HL-60 (cell line): ENCODE measurements around the gene C20orf204.

Experiments used
- GABPA ChIP-seq: IDR thresholded peaks from 2 replicates; pipeline ENCODE4 v1.6.1; 2012; ENCODE audit warnings: low read depth
- SPI1 ChIP-seq: IDR thresholded peaks from 2 replicates; pipeline ENCODE4 v1.6.1; 2012; ENCODE audit warnings: low read depth, mild to moderate bottlenecking, borderline replicate concordance
- TF ChIP-seq, protein P1 (sequence below): IDR thresholded peaks from one replicate; pipeline ENCODE4 v1.5.1; 2011; ENCODE audit warnings: low read length, control low read depth, inconsistent platforms; ENCODE audit not compliant: insufficient read depth

DNA sequence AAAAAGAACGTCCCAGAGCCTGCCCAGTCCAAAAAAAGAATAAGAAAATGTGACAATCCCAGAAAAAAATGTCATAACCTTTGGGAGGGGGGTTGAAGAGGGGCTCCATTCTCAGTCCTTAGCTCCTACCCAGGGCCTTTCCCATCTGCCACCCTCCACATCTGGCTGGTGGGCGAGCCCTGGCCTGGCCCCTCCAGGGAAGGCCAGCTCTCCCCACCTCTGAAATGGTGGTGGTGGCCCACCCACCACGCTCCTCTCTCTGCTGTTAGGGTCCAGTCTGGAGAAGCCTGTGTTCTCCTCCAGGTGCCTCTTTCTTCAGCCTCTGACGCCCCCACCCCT is 42.9 kb downstream of the C20orf204 start:
- TF ChIP-seq, protein P1, sequence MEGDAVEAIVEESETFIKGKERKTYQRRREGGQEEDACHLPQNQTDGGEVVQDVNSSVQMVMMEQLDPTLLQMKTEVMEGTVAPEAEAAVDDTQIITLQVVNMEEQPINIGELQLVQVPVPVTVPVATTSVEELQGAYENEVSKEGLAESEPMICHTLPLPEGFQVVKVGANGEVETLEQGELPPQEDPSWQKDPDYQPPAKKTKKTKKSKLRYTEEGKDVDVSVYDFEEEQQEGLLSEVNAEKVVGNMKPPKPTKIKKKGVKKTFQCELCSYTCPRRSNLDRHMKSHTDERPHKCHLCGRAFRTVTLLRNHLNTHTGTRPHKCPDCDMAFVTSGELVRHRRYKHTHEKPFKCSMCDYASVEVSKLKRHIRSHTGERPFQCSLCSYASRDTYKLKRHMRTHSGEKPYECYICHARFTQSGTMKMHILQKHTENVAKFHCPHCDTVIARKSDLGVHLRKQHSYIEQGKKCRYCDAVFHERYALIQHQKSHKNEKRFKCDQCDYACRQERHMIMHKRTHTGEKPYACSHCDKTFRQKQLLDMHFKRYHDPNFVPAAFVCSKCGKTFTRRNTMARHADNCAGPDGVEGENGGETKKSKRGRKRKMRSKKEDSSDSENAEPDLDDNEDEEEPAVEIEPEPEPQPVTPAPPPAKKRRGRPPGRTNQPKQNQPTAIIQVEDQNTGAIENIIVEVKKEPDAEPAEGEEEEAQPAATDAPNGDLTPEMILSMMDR: no peak
- no peak for TF ChIP-seq GABPA
- TF ChIP-seq SPI1: no peak
